GM19035 (cell line): ENCODE data around the gene TMEM123.
A peak's percentile ranks its signal among the peaks of the same experiment; 100 is the strongest.
"Not testable (repeated sequence)": the region's sequence is repeated elsewhere in the genome, so short reads cannot be mapped to it uniquely, and the experiment has no call there.

Source experiments
- ATAC-seq: cut with Tn5 transposase; IDR thresholded peaks from one replicate; pipeline ENCODE4 v1.9.1; 2021; ENCODE audit not compliant: unreplicated experiment

The TMEM123 gene

DNA sequence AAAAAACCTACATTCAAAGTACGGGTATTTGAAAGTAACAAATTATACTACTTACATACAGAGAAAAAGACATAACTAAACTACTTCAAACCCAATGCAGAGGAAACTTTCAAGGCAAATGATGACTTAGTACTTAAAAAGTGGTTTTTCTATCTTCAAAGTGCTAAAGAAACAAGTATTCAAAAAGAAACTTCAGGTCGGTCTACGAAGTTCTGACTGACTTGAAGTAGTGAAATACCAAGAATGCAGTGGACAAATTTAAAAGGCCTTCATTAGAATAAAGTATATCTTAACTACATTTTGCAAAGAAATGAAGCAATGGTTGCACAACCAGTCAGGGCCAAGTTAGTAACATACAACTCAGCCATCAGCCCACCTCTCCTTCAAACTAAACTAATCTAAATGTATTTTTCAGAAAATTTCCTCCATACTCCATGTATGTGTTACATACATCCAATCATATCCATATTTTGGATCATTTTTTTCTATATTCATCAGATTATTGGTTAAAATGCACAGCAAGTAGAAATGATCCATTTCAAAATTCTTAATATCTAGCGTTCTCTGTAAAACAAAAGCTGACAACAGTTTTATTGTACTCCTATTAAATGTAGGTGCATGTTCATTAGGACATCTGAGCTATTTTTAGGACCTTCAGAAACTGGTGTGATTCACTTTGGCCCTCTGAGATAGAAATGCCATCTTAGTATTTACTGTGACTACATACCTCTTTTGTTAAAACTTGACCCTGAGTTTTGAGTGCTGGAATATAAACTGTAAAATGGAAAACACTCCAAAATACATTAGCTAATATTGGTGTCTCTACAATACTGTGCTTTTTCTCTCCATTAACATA, 55.6 kb downstream of the TMEM123 start:
- ATAC-seq: no peak

- ATAC-seq: peak; percentile 40
These were observed 56.7 kb downstream of the TMEM123 start for GRCh38 chr11:102395720-102396393.

DNA sequence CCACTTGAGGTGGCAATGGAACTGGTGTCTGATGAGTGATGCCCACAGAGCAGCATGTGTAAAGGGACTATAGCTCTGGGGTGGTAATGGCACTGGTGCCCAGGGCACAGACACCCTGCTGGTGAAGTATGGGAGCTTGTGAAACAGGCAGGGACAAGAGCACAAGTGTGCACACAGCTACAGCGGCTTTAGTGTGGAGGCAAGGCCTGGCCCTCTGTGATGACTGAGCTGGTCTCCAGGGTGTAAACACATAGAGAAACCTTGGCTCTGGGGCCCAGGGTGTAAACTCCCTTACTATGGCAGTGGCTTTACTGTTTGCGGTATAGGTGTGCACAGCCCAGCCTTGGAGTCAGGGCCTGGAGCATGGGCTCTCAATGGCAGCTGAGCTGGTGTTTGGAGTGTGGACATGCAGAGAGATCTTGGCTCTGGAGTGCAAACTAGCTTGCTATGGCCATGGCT, 59.3 kb downstream of the TMEM123 start:
- no peak for ATAC-seq

- ATAC-seq: no peak
These were observed 60.9 kb downstream of the TMEM123 start for GRCh38 chr11:102391549-102392237.

DNA sequence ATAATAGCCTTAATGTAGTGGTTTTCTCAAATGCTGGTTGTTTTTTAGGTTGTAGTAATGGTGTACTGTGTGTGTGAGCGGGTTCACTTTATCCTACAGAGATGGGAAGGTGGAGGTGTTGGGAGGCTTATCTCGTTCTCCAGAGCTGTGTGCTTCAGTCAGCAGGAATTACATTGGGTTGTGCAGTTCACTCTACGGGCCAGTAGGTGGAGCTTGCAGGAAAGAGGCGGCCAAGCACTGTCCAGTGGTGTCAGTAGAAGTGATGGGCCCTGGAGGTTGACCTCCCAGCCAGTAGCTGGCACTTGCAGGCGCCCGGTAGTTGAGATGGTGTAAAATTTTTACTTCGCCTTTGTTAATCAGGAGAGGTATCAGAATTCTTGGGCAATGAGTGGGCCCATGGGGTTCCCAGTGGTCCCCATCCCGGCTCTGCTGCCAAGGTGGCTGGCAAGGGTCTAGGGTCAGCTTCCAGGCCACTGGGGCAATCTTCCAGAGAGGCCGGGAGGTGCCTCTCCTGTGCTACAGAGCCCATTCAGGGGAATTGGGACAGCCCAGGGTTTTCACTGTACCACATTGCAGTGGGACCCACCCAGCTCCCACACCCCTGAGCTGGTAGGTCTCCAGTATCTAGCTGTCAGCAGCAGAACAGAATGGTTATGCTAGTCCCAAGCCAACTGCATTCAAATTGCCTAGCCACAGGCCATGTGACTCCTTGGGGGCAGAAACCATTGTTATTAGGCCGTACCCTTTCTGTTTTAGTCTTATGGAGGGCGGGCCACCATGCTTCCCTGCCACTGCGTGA, 61.7 kb downstream of the TMEM123 start:
- ATAC-seq: peak; percentile 93

DNA sequence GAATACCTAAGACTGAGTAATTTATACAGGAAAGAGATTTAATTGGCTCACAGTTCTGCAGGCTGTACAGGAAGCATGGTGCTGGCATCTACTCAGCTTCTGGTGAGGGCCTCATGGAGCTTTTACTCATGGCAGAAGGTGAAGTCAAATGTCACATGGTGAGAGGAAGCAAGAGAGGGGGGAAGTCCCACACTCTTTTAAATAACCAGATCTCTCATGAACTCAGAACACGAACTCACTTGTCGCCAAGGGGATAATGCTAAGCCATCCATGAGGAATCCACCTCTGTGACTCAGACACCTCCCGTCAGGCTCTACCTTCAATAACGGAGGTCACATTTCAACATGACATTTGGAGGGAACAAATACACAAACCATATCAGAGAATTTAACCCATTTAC, 63.3 kb downstream of the TMEM123 start:
- no peak for ATAC-seq

DNA sequence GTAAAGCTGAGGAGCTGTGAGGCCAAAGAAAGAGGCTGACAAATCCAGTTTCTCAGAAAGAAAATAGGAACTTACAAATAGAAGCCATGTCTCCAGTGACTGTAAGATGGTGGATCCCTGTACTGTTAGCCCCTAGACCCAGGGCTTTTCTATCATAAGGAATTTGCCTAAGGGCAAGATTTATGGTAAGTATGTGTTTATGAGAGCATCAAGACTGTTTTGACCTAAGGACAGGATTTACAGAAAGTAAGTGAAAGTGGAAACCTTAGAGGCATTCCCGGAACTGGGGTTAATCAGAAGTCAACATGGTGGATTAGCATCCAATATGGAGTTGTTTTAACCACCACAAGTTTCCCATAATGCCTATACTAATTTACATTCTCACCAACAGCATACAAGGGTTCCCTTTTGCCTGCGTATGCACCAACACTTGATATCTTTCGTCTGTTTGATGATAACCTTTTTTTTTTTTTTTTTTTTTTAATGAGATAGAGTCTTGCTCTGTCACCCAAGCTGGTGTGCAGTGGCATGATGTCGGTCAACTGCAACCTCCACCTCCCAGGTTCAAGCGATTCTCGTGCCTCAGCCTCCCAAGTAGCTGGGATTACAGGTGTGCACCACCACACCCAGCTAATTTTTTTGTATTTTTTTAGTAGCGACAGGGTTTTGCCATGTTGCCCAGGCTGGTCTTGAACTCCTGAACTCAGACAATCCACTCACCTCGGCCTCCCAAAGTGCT, 65.4 kb downstream of the TMEM123 start:
- no peak for ATAC-seq

DNA sequence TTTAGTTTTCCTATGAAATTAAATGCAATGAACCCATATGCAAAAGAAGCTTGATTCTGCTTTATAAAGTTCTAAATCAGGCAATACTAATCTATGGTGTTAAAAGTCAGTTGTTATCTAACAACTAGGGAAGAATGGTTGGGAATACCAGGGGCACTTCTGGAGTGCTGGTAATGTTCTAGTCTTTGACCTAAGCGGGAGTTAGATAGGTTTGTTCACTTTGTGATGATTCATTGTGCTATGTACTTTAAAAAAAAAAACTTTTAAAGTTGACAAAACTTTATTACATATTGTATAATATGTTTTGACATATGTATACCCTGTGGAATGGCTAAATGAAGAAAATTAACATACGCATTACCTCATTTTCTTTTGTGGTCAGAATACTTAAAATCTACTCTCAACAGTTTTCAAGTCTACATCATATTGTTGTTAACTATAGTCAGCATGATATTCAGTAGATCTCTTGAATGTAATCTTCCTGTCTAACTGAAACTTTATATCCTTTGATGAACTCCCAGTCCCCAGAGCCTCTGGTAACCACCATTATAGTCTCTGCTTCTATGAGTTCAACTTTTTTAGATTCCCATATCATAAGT, 66.3 kb downstream of the TMEM123 start:
- no peak for ATAC-seq

DNA sequence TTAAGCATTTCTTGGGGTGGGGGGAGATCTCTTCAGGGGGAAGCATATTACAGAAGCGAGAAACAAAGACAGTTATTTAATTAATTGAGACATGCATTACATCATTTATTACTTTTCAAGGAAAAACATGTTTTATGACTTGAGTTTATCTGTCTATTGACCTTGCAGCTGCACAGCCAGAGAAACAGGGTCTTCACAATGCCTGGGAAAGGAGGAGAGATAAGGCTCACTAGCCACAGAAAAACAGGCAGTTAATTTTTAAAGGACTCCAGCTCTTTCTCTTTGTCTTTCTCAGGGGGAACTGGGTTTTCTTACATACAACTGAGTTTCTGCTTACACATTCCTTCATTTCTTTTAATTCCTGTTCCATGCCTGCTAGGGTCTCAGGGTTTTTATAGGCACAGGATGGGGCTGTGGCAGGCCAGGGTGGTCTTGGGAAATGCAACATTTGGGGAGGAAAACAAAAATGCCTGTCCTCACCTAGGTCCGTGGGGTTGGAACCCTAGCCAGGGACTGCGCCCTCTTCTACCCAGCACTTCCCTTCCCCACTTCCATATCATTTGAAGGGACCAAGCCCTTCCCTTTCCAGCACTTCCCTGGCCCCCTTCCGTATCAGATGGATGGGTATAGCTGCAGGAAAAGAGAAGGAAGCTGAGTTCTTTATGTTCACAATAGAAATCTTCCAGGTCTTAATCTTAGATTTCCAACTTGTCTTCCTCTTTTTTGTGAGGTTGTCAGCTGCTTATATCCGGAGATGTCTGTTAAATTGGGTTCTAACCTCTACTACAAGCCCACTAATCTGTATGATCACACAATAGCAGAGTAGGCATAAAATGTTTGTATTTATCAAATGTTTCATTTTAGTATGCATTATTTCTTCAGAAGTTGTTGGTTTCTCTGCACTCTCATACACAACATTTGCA, 67.2 kb downstream of the TMEM123 start:
- ATAC-seq: no peak

GRCh38 chr11:102384419-102385079, 68.0 kb downstream of the TMEM123 start:
- no peak for ATAC-seq

DNA sequence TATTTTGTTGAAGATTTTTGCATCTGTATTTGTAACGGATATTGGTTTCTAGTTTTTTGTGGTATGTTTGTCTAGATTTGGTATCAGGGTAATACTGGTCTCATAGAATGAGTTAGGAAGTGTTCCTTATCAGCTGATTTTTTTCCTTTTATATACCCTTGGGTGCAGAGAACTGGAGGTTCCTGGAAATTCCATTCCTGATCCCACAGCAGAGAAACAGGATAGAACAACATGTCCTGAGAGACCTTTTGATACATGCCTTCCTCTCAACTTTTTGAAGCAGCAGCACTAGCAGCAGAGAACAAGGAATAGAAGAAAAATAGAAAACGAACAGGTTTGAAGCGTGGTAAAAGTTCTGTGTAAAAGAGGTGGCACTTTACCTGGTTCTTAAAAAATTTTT, 68.7 kb downstream of the TMEM123 start:
- ATAC-seq: no peak

DNA sequence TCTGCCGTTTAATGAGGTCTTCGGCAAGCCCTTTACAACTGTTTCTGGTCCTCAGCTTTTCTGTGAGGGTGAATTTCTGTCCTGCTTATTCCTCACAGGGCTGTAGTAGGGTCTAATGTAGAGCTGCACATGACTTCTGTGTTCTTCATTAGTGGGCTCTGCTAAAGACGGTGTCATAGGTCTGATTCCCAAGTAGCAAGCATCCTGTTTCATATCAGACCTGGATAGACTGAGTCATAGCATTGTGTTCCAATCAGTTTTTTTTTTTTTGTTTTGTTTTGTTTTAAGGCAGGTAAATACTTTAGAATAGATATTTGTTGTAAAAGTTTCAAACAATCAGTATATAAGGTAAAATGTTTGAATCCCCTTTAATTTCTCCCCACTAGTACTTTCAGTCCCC, 70.2 kb downstream of the TMEM123 start:
- no peak for ATAC-seq

GRCh38 chr11:102378818-102379217, 73.7 kb downstream of the TMEM123 start:
- no peak for ATAC-seq

DNA sequence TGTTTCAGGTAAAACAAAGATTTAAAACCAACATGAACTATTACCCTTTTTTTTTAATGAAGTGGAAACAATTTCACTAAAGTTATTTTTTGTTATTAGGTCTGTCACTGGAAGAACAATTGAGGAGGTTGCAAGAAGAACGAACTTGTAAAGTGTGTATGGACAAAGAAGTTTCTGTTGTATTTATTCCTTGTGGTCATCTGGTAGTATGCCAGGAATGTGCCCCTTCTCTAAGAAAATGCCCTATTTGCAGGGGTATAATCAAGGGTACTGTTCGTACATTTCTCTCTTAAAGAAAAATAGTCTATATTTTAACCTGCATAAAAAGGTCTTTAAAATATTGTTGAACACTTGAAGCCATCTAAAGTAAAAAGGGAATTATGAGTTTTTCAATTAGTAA, 74.7 kb downstream of the TMEM123 start:
- no peak for ATAC-seq

DNA sequence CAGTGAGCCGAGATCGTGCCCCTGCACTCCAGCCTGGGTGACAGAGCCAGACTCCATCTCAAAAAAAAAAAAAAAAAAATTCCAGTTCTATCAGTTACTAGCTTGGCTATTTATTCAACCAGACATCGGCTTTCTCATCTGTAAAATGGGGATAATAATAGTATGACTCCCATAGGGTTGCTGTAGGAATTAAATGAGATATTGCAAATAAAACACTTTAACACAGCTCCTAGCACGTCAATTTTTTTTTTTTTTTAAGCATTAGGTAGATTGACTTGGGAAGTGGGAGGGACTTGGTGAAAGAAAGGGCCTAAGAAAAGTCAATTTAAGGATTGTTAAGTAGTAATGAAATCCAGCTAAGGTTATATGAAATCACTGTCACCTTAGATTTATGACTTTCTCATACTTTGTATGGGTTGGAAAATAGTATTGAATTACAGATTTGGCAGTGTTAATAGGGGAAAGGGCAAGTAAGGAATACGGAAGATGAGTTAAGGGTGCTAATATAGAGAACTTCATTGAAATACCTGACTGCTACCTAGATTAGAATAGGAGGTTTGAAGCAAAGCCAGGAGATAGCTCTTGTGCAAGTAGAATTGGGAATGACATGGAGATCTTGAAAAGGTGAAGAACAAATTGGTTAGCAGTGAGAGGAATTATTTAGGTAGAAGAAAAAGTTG, 76.7 kb downstream of the TMEM123 start:
- ATAC-seq: no peak

DNA sequence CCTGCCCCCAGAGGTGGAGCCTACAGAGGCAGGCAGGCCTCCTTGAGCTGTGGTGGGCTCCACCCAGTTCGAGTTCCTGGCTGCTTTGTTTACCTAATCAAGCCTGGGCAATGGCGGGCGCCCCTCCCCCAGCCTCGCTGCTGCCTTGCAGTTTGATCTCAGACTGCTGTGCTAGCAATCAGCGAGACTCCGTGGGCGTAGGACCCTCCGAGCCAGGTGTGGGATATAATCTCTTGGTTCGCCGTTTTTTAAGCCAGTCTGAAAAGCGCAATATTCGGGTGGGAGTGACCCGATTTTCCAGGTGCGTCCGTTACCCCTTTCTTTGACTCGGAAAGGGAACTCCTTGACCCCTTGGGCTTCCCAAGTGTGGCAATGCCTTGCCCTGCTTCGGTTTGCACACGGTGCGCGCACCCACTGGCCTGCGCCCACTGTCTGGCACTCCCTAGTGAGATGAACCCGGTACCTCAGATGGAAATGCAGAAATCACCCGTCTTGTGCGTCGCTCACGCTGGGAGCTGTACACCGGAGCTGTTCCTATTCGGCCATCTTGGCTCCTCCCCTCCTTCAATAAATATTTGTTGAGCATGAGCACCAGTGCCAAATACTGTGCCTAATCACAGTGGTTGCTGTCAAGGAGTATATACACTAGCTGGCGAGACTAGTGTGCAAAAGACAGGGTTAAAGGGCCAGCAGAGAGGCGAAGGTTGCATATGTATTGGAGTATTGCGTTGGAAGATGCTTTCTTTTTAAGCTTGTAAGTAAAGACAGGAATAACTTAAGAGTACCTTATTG, 77.7 kb downstream of the TMEM123 start:
- ATAC-seq: not testable (repeated sequence)

- peak; percentile 100 for ATAC-seq
These were observed 84.1 kb downstream of the TMEM123 start for GRCh38 chr11:102368472-102368871.
